22Rv1 (cell line): ENCODE data around the gene FAM241A.

ENCODE experiments used
- H3K27ac ChIP-seq: fragments of 450-650 bp; 2 replicates; pipeline ENCODE4 v1.5.1; 2017
- CTCF ChIP-seq: fragments of 450-650 bp; IDR thresholded peaks from 2 replicates; pipeline ENCODE4 v1.5.1; 2017; ENCODE audit warnings: mild to moderate bottlenecking
- ZFX ChIP-seq: fragments of 450-650 bp; IDR thresholded peaks from 2 replicates; pipeline ENCODE4 v1.6.1; 2017; ENCODE audit warnings: antibody characterized with exemption, borderline replicate concordance

The FAM241A gene

GRCh38 chr4:112184438-112184837, 39.2 kb downstream of the FAM241A start:
- H3K27ac ChIP-seq = no peak overlapping the region
- TF ChIP-seq ZFX = no peak
- no peak for TF ChIP-seq CTCF

- H3K27ac ChIP-seq = no peak overlapping the region
- TF ChIP-seq ZFX (no peak), CTCF (no peak)
These were observed 40.1 kb downstream of the FAM241A start for GRCh38 chr4:112185334-112185733.

- TF ChIP-seq CTCF (no peak), ZFX (no peak)
- H3K27ac ChIP-seq = no peak overlapping the region
These were observed 40.8 kb downstream of the FAM241A start for GRCh38 chr4:112185740-112186670.

GRCh38 chr4:112189754-112190153, 44.5 kb downstream of the FAM241A start:
- TF ChIP-seq CTCF (no peak), ZFX (no peak)

GRCh38 chr4:112190684-112191083, 45.4 kb downstream of the FAM241A start:
- TF ChIP-seq ZFX = no peak
- no peak for TF ChIP-seq CTCF
- H3K27ac ChIP-seq = no peak overlapping the region

More at GRCh38 chr4:112189754-112190153, 44.5 kb downstream of the FAM241A start:
- no peak overlapping the region for H3K27ac ChIP-seq

- H3K27ac ChIP-seq = no peak overlapping the region
- no peak for TF ChIP-seq ZFX
These were observed 51.2 kb downstream of the FAM241A start for GRCh38 chr4:112196461-112196860.

GRCh38 chr4:112199041-112199440, 53.8 kb downstream of the FAM241A start:
- H3K27ac ChIP-seq = no peak overlapping the region
- no peak for TF ChIP-seq ZFX
- no peak for TF ChIP-seq CTCF
